ENCODE results near the gene PYGO2.

DNA sequence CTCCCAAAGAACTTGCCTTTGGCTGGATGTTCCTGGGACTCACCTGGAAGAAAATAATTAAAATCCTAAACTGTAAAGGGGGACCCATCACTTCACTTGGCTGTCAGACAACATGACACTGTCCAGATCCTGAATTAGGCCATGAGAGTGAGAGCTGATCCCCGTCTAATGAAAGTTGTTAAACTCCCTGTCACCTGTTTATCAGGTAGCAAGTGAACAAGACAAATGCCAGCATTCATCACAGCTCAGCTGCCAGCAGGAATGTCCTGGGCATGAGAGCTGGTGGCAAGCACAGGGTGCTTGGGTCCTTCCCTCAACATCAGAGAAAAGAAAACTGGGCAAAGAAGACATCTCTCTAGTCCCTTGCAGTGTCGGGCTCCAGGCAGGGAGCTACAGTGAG, 48.8 kb downstream of the PYGO2 start:
- TF ChIP-seq, protein P1, sequence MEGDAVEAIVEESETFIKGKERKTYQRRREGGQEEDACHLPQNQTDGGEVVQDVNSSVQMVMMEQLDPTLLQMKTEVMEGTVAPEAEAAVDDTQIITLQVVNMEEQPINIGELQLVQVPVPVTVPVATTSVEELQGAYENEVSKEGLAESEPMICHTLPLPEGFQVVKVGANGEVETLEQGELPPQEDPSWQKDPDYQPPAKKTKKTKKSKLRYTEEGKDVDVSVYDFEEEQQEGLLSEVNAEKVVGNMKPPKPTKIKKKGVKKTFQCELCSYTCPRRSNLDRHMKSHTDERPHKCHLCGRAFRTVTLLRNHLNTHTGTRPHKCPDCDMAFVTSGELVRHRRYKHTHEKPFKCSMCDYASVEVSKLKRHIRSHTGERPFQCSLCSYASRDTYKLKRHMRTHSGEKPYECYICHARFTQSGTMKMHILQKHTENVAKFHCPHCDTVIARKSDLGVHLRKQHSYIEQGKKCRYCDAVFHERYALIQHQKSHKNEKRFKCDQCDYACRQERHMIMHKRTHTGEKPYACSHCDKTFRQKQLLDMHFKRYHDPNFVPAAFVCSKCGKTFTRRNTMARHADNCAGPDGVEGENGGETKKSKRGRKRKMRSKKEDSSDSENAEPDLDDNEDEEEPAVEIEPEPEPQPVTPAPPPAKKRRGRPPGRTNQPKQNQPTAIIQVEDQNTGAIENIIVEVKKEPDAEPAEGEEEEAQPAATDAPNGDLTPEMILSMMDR (IDR thresholded peaks at IDR 0.05): no peak
- no peak for TF ChIP-seq POLR2A (IDR thresholded peaks at IDR 0.05)
